WTC11 (cell line): Measurements from ENCODE around the gene SDF2L1. TPM values are rescaled to one million over a fixed set of nuclear protein-coding genes. Genes with fewer than 3 reads are reported as not detected.

ENCODE experiments used
- ATAC-seq: fragments of 200-7000 bp; cut with Tn5 transposase; 2 replicates; pipeline ENCODE4 v1.10.0; 2021; ENCODE audit warnings: mild to moderate bottlenecking, moderate library complexity
- Bru-seq: library from RNA; stranded (reverse); fragments of 400-500 nt; gene quantifications from one replicate; lab custom pipeline; 2021; lab: Mats Ljungman, UMichigan
- CTCF ChIA-PET: fragments of 300-600 bp; sonication (Branson Sonifier 250); formaldehyde crosslinking; loops from one replicate; lab custom pipeline; 2021; ENCODE audit warnings: antibody characterized with exemption; lab: Charles Lee
- POLR2A ChIA-PET: fragments of 350-600 bp; sonication (Branson Sonifier 250); formaldehyde crosslinking; loops from one replicate; lab custom pipeline; 2021; ENCODE audit warnings: antibody characterized with exemption; lab: Charles Lee
- DNase-seq: peaks from one replicate; pipeline ENCODE4 v3.0.0; 2021; ENCODE audit warnings: low spot score
- H3K27ac Mint-ChIP-seq: 2 replicates; pipeline ENCODE4 v1.8.0; 2021; ENCODE audit warnings: mixed read lengths
- H3K27me3 Mint-ChIP-seq: 2 replicates; pipeline ENCODE4 v1.8.0; 2021; ENCODE audit warnings: low read depth, mild to moderate bottlenecking, moderate library complexity, mixed read lengths
- H3K36me3 Mint-ChIP-seq: 2 replicates; pipeline ENCODE4 v1.8.0; 2021; ENCODE audit warnings: mixed read lengths
- H3K4me1 Mint-ChIP-seq: 2 replicates; pipeline ENCODE4 v1.8.0; 2022; ENCODE audit warnings: mixed read lengths
- H3K4me3 Mint-ChIP-seq: 2 replicates; pipeline ENCODE4 v1.8.0; 2021; ENCODE audit warnings: mild to moderate bottlenecking, moderate library complexity, mixed read lengths
- H3K9me3 Mint-ChIP-seq: 2 replicates; pipeline ENCODE4 v1.8.0; 2021; ENCODE audit warnings: mixed read lengths
- CBFB ChIP-seq: sonication (generic); formaldehyde crosslinking; IDR thresholded peaks from 2 replicates; pipeline ENCODE4 v1.8.1; 2022; ENCODE audit warnings: mild to moderate bottlenecking, low read depth, missing genetic modification reagents
- CREM ChIP-seq: sonication (generic); formaldehyde crosslinking; IDR thresholded peaks from 2 replicates; pipeline ENCODE4 v1.8.1; 2022; ENCODE audit warnings: mild to moderate bottlenecking, missing genetic modification reagents, moderate library complexity
- EMX1 ChIP-seq: fragments of 250-450 bp; sonication (Bioruptor Pico); IDR thresholded peaks from 2 replicates; pipeline ENCODE4 v1.8.0; 2021; ENCODE audit warnings: mild to moderate bottlenecking
- ETV6 ChIP-seq: sonication (generic); formaldehyde crosslinking; IDR thresholded peaks from 2 replicates; pipeline ENCODE4 v1.8.1; 2022; ENCODE audit warnings: mild to moderate bottlenecking, missing genetic modification reagents
- GTF2I ChIP-seq: fragments of 250-450 bp; sonication (Bioruptor Pico); conservative IDR thresholded peaks from 2 replicates; pipeline ENCODE4 v1.4.0; 2021; ENCODE audit warnings: mild to moderate bottlenecking
- IRF2 ChIP-seq: sonication (generic); formaldehyde crosslinking; IDR thresholded peaks from 2 replicates; pipeline ENCODE4 v1.8.0; 2022; ENCODE audit warnings: low read depth, missing genetic modification reagents, borderline replicate concordance
- MYBL2 ChIP-seq: sonication (generic); formaldehyde crosslinking; IDR thresholded peaks from 2 replicates; pipeline ENCODE4 v1.8.1; 2023; ENCODE audit warnings: mild to moderate bottlenecking, moderate library complexity, missing genetic modification reagents
- NFATC4 ChIP-seq: fragments of 250-450 bp; sonication (Bioruptor Pico); IDR thresholded peaks from 2 replicates; pipeline ENCODE4 v1.9.0; 2021; ENCODE audit warnings: mild to moderate bottlenecking
- SMAD3 ChIP-seq: sonication (generic); formaldehyde crosslinking; IDR thresholded peaks from 2 replicates; pipeline ENCODE4 v1.8.0; 2022; ENCODE audit warnings: missing genetic modification reagents, mild to moderate bottlenecking, borderline replicate concordance
- SMAD4 ChIP-seq: sonication (generic); formaldehyde crosslinking; IDR thresholded peaks from 2 replicates; pipeline ENCODE4 v1.8.0; 2022; ENCODE audit warnings: mild to moderate bottlenecking, missing genetic modification reagents
- ZNF263 ChIP-seq: sonication (generic); formaldehyde crosslinking; IDR thresholded peaks from 2 replicates; pipeline ENCODE4 v1.8.1; 2022; ENCODE audit warnings: low read depth, mild to moderate bottlenecking, moderate library complexity, missing genetic modification reagents
- ZNF416 ChIP-seq: fragments of 250-450 bp; sonication (Bioruptor Pico); IDR thresholded peaks from 2 replicates; pipeline ENCODE4 v1.9.0; 2021; ENCODE audit warnings: mild to moderate bottlenecking, inconsistent platforms
- long read RNA-seq, 3 experiments: library from RNA in 1 of 3; library from capped mRNA in 1 of 3; library from polyadenylated mRNA in 1 of 3; unstranded in 2 of 3; stranded (forward) in 1 of 3; transcript quantifications; one replicate each; pipeline ENCODE4 v2.0.0, GENCODE V29; 2021
- total RNA-seq: library from RNA; stranded (reverse); gene quantifications from 3 replicates; pipeline ENCODE4 v1.2.3, GENCODE V29; 2021
- TF ChIP-seq, protein P1 (sequence below): sonication (generic); formaldehyde crosslinking; IDR thresholded peaks from 2 replicates; pipeline ENCODE4 v1.8.1; 2023; ENCODE audit warnings: mild to moderate bottlenecking, missing genetic modification reagents
- TF ChIP-seq, protein P2 (sequence below): sonication (generic); formaldehyde crosslinking; IDR thresholded peaks from 2 replicates; pipeline ENCODE4 v1.8.1; 2023; ENCODE audit warnings: mild to moderate bottlenecking, missing genetic modification reagents, moderate library complexity
- TF ChIP-seq, protein P3 (sequence below): fragments of 250-450 bp; sonication (Bioruptor Pico); IDR thresholded peaks from 2 replicates; pipeline ENCODE4 v1.9.0; 2021; ENCODE audit warnings: moderate library complexity, mild to moderate bottlenecking, inconsistent platforms, borderline replicate concordance
- TF ChIP-seq, protein P4 (sequence below): sonication (generic); formaldehyde crosslinking; IDR thresholded peaks from 2 replicates; pipeline ENCODE4 v1.8.1; 2022; ENCODE audit warnings: missing genetic modification reagents, borderline replicate concordance
- TF ChIP-seq, protein P5 (sequence below): fragments of 250-450 bp; sonication (Bioruptor Pico); IDR thresholded peaks from 2 replicates; pipeline ENCODE4 v1.8.0; 2021; ENCODE audit warnings: mild to moderate bottlenecking
- TF ChIP-seq, protein P6 (sequence below): fragments of 250-450 bp; sonication (Bioruptor Pico); IDR thresholded peaks from 2 replicates; pipeline ENCODE4 v1.9.0; 2021; ENCODE audit warnings: mild to moderate bottlenecking, borderline replicate concordance
- TF ChIP-seq, protein P7 (sequence below): sonication (generic); formaldehyde crosslinking; IDR thresholded peaks from 2 replicates; pipeline ENCODE4 v1.8.1; 2023; ENCODE audit warnings: mild to moderate bottlenecking, missing genetic modification reagents
- TF ChIP-seq, protein P8 (sequence below): sonication (generic); formaldehyde crosslinking; IDR thresholded peaks from 2 replicates; pipeline ENCODE4 v1.8.0; 2022; ENCODE audit warnings: mild to moderate bottlenecking, missing genetic modification reagents

Gene SDF2L1, protein sequence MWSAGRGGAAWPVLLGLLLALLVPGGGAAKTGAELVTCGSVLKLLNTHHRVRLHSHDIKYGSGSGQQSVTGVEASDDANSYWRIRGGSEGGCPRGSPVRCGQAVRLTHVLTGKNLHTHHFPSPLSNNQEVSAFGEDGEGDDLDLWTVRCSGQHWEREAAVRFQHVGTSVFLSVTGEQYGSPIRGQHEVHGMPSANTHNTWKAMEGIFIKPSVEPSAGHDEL
- 52.2 to 73.6 TPM (median 57.0 TPM) in 3 replicates for total RNA-seq
- percentile 68 among the genes with signal in this experiment for Bru-seq, nascent RNA
- long read RNA-seq, experiment 1, transcript SDF2L1-201 (3 exons, 865 nt): major isoform, 140 of 142 reads
- long read RNA-seq, experiment 1, partial matches to known transcripts: 1 of 142 reads
- long read RNA-seq, experiment 1, other reads (novel, unspliced or antisense): 1 of 142 reads
- long read RNA-seq, experiment 2, transcript SDF2L1-201 (3 exons, 865 nt): major isoform, 63 of 80 reads
- long read RNA-seq, experiment 2, partial matches to known transcripts: 7 of 80 reads
- long read RNA-seq, experiment 2, other reads (novel, unspliced or antisense): 10 of 80 reads
- long read RNA-seq, experiment 3, transcript SDF2L1-201 (3 exons, 865 nt): major isoform, 25 of 25 reads
- long read RNA-seq, experiment 3, partial matches to known transcripts: 0 of 25 reads
- long read RNA-seq, experiment 3, other reads (novel, unspliced or antisense): 0 of 25 reads

DNA sequence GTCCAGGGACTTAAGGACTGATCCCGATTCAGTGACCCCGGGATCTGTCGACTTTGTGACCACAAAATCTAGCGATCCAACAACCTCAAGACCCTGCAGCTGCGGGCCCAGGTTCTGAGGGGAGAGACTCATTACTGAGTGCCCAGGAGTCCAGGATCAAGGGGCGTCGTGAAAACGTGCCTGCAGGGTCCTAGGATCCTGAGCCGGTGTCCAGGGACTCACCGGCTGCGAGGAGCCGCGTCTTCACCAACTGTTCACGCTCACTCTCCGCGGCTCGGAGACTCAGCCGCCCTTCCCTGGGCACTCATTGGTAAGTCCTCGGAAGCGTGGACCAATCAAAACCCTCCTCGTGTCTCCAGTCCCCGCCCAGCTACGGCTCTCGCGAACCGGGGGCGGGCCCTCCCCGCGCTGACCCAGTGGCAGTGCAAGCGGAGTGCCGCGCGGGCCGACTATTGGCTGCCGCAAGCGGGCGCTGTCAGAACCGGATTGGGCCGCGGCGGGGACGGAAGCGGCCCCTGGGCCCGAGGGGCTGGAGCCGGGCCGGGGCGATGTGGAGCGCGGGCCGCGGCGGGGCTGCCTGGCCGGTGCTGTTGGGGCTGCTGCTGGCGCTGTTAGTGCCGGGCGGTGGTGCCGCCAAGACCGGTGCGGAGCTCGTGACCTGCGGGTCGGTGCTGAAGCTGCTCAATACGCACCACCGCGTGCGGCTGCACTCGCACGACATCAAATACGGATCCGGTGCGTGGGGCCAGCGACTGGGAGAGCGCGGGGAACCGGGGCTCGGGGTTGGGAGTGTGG lies at the start of gene SDF2L1:
SDF2L1 (plus strand) TSS at position 514 of the 795 bp plus-strand sequence; CDS start at position 549, 35 bp downstream.
- peaks cover 16% of the 10 kb centered on the region for H3K4me1 Mint-ChIP-seq
- CTCF ChIA-PET: interaction anchor here (0.9 to 4.3 kb wide), 29 partner anchors 10 to 311 kb away, joined by 3 to 273 read pairs (median 4); partner anchors contain the start of genes CCDC116, PPIL2, PPM1F and YDJC
- POLR2A ChIA-PET: interaction anchor here (0.6 to 2.8 kb wide), 4 partner anchors 10 to 704 kb away, joined by 3 to 22 read pairs (median 7); partner anchors contain the start of gene YDJC
- H3K4me3 Mint-ChIP-seq: peak within 1 kb of the TSS; percentile 83
- H3K27ac Mint-ChIP-seq: peak within 1 kb of the TSS; percentile 84
- H3K9me3 Mint-ChIP-seq: no peaks in the 10 kb centered on the region
- H3K36me3 Mint-ChIP-seq: peaks cover 18% of the 10 kb centered on the region
- ATAC-seq: peak; percentile 94
- H3K27me3 Mint-ChIP-seq: peaks cover 17% of the 10 kb centered on the region
- peak; percentile 99 for DNase-seq
- TF ChIP-seq EMX1 (CRISPR knock-in tag) (no peak), SMAD3 (CRISPR knock-in tag) (no peak), CREM (CRISPR knock-in tag) (0 out of 2 replicates have a peak, but pooled peaks have one; percentile 60), CBFB (CRISPR knock-in tag) (no peak), MYBL2 (0 out of 2 replicates have a peak, but pooled peaks have one; percentile 17), ZNF416 (CRISPR knock-in tag) (peak; percentile 36; the same call in 1 of the 2 replicates), IRF2 (CRISPR knock-in tag) (no peak), ZNF263 (CRISPR knock-in tag) (no peak; the same call in 1 of the 2 replicates), SMAD4 (CRISPR knock-in tag) (no peak), NFATC4 (CRISPR knock-in tag) (no peak), ETV6 (CRISPR knock-in tag) (peak; percentile 52; the same call in 1 of the 2 replicates), GTF2I (CRISPR knock-in tag) (no peak)
- TF ChIP-seq, protein P1, sequence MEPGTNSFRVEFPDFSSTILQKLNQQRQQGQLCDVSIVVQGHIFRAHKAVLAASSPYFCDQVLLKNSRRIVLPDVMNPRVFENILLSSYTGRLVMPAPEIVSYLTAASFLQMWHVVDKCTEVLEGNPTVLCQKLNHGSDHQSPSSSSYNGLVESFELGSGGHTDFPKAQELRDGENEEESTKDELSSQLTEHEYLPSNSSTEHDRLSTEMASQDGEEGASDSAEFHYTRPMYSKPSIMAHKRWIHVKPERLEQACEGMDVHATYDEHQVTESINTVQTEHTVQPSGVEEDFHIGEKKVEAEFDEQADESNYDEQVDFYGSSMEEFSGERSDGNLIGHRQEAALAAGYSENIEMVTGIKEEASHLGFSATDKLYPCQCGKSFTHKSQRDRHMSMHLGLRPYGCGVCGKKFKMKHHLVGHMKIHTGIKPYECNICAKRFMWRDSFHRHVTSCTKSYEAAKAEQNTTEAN (CRISPR knock-in tag): peak; percentile 43; the same call in 1 of the 2 replicates
- TF ChIP-seq, protein P2, sequence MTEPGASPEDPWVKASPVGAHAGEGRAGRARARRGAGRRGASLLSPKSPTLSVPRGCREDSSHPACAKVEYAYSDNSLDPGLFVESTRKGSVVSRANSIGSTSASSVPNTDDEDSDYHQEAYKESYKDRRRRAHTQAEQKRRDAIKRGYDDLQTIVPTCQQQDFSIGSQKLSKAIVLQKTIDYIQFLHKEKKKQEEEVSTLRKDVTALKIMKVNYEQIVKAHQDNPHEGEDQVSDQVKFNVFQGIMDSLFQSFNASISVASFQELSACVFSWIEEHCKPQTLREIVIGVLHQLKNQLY (CRISPR knock-in tag): no peak
- TF ChIP-seq, protein P3, sequence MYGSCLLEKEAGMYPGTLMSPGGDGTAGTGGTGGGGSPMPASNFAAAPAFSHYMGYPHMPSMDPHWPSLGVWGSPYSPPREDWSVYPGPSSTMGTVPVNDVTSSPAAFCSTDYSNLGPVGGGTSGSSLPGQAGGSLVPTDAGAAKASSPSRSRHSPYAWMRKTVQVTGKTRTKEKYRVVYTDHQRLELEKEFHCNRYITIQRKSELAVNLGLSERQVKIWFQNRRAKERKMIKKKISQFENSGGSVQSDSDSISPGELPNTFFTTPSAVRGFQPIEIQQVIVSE (CRISPR knock-in tag): no peak
- TF ChIP-seq, protein P4, sequence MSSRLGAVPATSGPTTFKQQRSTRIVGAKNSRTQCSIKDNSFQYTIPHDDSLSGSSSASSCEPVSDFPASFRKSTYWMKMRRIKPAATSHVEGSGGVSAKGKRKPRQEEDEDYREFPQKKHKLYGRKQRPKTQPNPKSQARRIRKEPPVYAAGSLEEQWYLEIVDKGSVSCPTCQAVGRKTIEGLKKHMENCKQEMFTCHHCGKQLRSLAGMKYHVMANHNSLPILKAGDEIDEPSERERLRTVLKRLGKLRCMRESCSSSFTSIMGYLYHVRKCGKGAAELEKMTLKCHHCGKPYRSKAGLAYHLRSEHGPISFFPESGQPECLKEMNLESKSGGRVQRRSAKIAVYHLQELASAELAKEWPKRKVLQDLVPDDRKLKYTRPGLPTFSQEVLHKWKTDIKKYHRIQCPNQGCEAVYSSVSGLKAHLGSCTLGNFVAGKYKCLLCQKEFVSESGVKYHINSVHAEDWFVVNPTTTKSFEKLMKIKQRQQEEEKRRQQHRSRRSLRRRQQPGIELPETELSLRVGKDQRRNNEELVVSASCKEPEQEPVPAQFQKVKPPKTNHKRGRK (CRISPR knock-in tag): no peak
- TF ChIP-seq, protein P5, sequence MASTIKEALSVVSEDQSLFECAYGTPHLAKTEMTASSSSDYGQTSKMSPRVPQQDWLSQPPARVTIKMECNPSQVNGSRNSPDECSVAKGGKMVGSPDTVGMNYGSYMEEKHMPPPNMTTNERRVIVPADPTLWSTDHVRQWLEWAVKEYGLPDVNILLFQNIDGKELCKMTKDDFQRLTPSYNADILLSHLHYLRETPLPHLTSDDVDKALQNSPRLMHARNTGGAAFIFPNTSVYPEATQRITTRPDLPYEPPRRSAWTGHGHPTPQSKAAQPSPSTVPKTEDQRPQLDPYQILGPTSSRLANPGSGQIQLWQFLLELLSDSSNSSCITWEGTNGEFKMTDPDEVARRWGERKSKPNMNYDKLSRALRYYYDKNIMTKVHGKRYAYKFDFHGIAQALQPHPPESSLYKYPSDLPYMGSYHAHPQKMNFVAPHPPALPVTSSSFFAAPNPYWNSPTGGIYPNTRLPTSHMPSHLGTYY (CRISPR knock-in tag): no peak
- TF ChIP-seq, protein P6, sequence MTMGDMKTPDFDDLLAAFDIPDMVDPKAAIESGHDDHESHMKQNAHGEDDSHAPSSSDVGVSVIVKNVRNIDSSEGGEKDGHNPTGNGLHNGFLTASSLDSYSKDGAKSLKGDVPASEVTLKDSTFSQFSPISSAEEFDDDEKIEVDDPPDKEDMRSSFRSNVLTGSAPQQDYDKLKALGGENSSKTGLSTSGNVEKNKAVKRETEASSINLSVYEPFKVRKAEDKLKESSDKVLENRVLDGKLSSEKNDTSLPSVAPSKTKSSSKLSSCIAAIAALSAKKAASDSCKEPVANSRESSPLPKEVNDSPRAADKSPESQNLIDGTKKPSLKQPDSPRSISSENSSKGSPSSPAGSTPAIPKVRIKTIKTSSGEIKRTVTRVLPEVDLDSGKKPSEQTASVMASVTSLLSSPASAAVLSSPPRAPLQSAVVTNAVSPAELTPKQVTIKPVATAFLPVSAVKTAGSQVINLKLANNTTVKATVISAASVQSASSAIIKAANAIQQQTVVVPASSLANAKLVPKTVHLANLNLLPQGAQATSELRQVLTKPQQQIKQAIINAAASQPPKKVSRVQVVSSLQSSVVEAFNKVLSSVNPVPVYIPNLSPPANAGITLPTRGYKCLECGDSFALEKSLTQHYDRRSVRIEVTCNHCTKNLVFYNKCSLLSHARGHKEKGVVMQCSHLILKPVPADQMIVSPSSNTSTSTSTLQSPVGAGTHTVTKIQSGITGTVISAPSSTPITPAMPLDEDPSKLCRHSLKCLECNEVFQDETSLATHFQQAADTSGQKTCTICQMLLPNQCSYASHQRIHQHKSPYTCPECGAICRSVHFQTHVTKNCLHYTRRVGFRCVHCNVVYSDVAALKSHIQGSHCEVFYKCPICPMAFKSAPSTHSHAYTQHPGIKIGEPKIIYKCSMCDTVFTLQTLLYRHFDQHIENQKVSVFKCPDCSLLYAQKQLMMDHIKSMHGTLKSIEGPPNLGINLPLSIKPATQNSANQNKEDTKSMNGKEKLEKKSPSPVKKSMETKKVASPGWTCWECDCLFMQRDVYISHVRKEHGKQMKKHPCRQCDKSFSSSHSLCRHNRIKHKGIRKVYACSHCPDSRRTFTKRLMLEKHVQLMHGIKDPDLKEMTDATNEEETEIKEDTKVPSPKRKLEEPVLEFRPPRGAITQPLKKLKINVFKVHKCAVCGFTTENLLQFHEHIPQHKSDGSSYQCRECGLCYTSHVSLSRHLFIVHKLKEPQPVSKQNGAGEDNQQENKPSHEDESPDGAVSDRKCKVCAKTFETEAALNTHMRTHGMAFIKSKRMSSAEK (CRISPR knock-in tag): no peak
- TF ChIP-seq, protein P7, sequence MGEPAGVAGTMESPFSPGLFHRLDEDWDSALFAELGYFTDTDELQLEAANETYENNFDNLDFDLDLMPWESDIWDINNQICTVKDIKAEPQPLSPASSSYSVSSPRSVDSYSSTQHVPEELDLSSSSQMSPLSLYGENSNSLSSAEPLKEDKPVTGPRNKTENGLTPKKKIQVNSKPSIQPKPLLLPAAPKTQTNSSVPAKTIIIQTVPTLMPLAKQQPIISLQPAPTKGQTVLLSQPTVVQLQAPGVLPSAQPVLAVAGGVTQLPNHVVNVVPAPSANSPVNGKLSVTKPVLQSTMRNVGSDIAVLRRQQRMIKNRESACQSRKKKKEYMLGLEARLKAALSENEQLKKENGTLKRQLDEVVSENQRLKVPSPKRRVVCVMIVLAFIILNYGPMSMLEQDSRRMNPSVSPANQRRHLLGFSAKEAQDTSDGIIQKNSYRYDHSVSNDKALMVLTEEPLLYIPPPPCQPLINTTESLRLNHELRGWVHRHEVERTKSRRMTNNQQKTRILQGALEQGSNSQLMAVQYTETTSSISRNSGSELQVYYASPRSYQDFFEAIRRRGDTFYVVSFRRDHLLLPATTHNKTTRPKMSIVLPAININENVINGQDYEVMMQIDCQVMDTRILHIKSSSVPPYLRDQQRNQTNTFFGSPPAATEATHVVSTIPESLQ: no peak
- TF ChIP-seq, protein P8, sequence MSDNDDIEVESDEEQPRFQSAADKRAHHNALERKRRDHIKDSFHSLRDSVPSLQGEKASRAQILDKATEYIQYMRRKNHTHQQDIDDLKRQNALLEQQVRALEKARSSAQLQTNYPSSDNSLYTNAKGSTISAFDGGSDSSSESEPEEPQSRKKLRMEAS (CRISPR knock-in tag): peak; percentile 60; the same call in 1 of the 2 replicates
